B cell (primary cell): ENCODE results near the gene OR52H1. TPM values are rescaled to one million over a fixed set of nuclear protein-coding genes. Genes with fewer than 3 reads are reported as not detected.

Source experiments
- ATAC-seq: fragments of 200-7000 bp; cut with Tn5 transposase; one replicate; pipeline ENCODE4 v1.10.0; 2021; ENCODE audit warnings: low read depth, mild to moderate bottlenecking, moderate number of reproducible peaks, moderate library complexity
- CTCF ChIA-PET: fragments of 350-600 bp; sonication (Branson Sonifier 250); formaldehyde crosslinking; loops from one replicate; lab custom pipeline; 2021; ENCODE audit warnings: antibody characterized with exemption, inconsistent platforms; lab: Charles Lee
- POLR2A ChIA-PET: fragments of 350-600 bp; sonication (Branson Sonifier 250); formaldehyde crosslinking; loops from one replicate; lab custom pipeline; 2021; ENCODE audit warnings: antibody characterized with exemption; lab: Charles Lee
- DNase-seq: peaks from one replicate; pipeline ENCODE4 v3.0.0; 2013
- H2AFZ ChIP-seq: 2 replicates; pipeline ENCODE4 v1.6.1; 2012; ENCODE audit warnings: mild to moderate bottlenecking, low read depth, low read length; ENCODE audit not compliant: insufficient read depth, poor library complexity, severe bottlenecking
- H3K27ac ChIP-seq, 2 donors: 1 replicate in 1 of 2; 2 replicates in 1 of 2; pipeline ENCODE4 v1.5.1; 2012 to 2013; ENCODE audit warnings: low read length in 2 of 2, mild to moderate bottlenecking in 2 of 2, moderate library complexity in 1 of 2
- H3K27me3 ChIP-seq, 4 experiments: fragments of 200-600 bp in 1 of 4; sonication (generic) in 1 of 4; replicated peaks in 1 of 4; 1 replicate in 2 of 4; 2 replicates in 2 of 4; pipeline versions ENCODE4 v1.6.1 to v1.7.0; 2013 to 2016; ENCODE audit warnings: low read length in 3 of 4, mild to moderate bottlenecking in 2 of 4, mixed read lengths in 1 of 4, moderate library complexity in 1 of 4; ENCODE audit not compliant: insufficient read depth in 4 of 4, control insufficient read depth in 3 of 4; ENCODE audit errors: control extremely low read depth in 1 of 4
- H3K36me3 ChIP-seq, 2 experiments: replicated peaks in 1 of 2; 1 replicate in 1 of 2; 2 replicates in 1 of 2; pipeline versions ENCODE4 v1.6.1 to v1.7.1; 2013; ENCODE audit warnings: low read length in 1 of 2; ENCODE audit not compliant: insufficient read depth in 2 of 2, control insufficient read depth in 1 of 2; ENCODE audit errors: control extremely low read depth in 1 of 2, extremely low read depth in 1 of 2
- H3K4me1 ChIP-seq, 2 donors: fragments of 200-600 bp in 1 of 2; sonication (generic) in 1 of 2; 1 replicate in 1 of 2; 2 replicates in 1 of 2; pipeline versions ENCODE4 v1.5.1 to v1.6.1; 2013 to 2017; ENCODE audit warnings: low read length in 2 of 2; ENCODE audit not compliant: control insufficient read depth in 2 of 2, insufficient read depth in 2 of 2
- H3K4me2 ChIP-seq: replicated peaks from 2 replicates; pipeline ENCODE3; 2012; ENCODE audit warnings: mild to moderate bottlenecking, low read depth, low read length; ENCODE audit not compliant: poor library complexity, severe bottlenecking
- H3K4me3 ChIP-seq, 5 experiments: fragments of 200-600 bp in 1 of 5; sonication (generic) in 1 of 5; 1 replicate in 3 of 5; 2 replicates in 2 of 5; pipeline versions ENCODE4 v1.5.1 to v1.7.0; 2011 to 2016; ENCODE audit warnings: low read length in 4 of 5, mild to moderate bottlenecking in 4 of 5, low read depth in 2 of 5, control low read depth in 1 of 5, moderate library complexity in 1 of 5; ENCODE audit not compliant: insufficient read depth in 1 of 5; ENCODE audit errors: control extremely low read depth in 1 of 5, extremely low read depth in 1 of 5
- H3K79me2 ChIP-seq: fragments of 200-600 bp; sonication (generic); one replicate; pipeline ENCODE4 v1.6.0; 2016; ENCODE audit warnings: low read length; ENCODE audit not compliant: control insufficient read depth, insufficient read depth
- H3K9ac ChIP-seq: fragments of 200-600 bp; sonication (generic); 2 replicates; pipeline ENCODE4 v1.6.1; 2017; ENCODE audit warnings: mild to moderate bottlenecking, low read length, moderate library complexity
- H3K9me3 ChIP-seq, 3 donors: one replicate each; pipeline versions ENCODE4 v1.6.1 to v1.7.1; 2013; ENCODE audit warnings: low read length in 2 of 3; ENCODE audit not compliant: control insufficient read depth in 2 of 3, insufficient read depth in 1 of 3; ENCODE audit errors: control extremely low read depth in 1 of 3
- H4K20me1 ChIP-seq: 2 replicates; pipeline ENCODE4 v1.6.0; 2012; ENCODE audit warnings: mild to moderate bottlenecking, low read length; ENCODE audit not compliant: insufficient read depth, control insufficient read depth, poor library complexity, severe bottlenecking
- H3K27ac Mint-ChIP-seq: one replicate; pipeline ENCODE4 v1.8.0; 2021; ENCODE audit warnings: mixed read lengths
- H3K27me3 Mint-ChIP-seq: one replicate; pipeline ENCODE4 v1.8.0; 2021; ENCODE audit warnings: mixed read lengths
- H3K4me1 Mint-ChIP-seq: one replicate; pipeline ENCODE4 v1.8.0; 2021; ENCODE audit warnings: mixed read lengths
- H3K4me3 Mint-ChIP-seq: one replicate; pipeline ENCODE4 v1.8.0; 2021; ENCODE audit warnings: mixed read lengths
- H3K9me3 Mint-ChIP-seq: one replicate; pipeline ENCODE4 v1.8.0; 2022; ENCODE audit warnings: mixed read lengths; ENCODE audit not compliant: insufficient read depth
- CTCF ChIP-seq: fragments of 200-600 bp; IDR thresholded peaks from one replicate; pipeline ENCODE4 v1.8.0; 2022; ENCODE audit warnings: antibody characterized with exemption, mild to moderate bottlenecking
- EZH2 ChIP-seq: IDR thresholded peaks from 2 replicates; pipeline ENCODE4 v1.6.1; 2012; ENCODE audit warnings: borderline replicate concordance, low read depth, mild to moderate bottlenecking, moderate library complexity, low read length; ENCODE audit not compliant: insufficient read depth, poor library complexity, severe bottlenecking
- WGBS: methylation state at CpG from one replicate; pipeline ENCODE4 v1.1.5; 2013; ENCODE audit warnings: missing lambda C conversion rate; ENCODE audit not compliant: insufficient coverage; 5-methylcytosine and 5-hydroxymethylcytosine counted together
- intact Hi-C: fragments of 100-400 bp; cut with micrococcal nuclease; formaldehyde crosslinking; loops from one replicate; pipeline ENCODE4 v1.10.0; 2022
- polyA plus RNA-seq: library from polyadenylated mRNA; depleted of rRNA; stranded (reverse); fragments of >200 nt; gene quantifications from 2 replicates; pipeline ENCODE4 v1.2.3, GENCODE V29; 2012
- total RNA-seq, 2 donors: library from RNA; stranded (reverse); fragments of 120-200 nt in 1 of 2; gene quantifications; 1 replicate in 1 of 2; 2 replicates in 1 of 2; pipeline versions ENCODE4 v1.2.3 to v1.2.4, GENCODE V29; 2013 to 2022

OR52H1 gene
- total and polyA plus RNA-seq, 2 donors (not counting 1 experiment from before 2014, with no cell fraction given) = 0.15 to 0.37 TPM

GRCh38 chr11:5500393-5500801 lies 47.9 kb downstream of the OR52H1 start:
- H3K4me1 ChIP-seq = no peaks in the 10 kb centered on the region
- H3K79me2 ChIP-seq = no peaks in the 10 kb centered on the region
- no peak overlapping the region for H3K4me2 ChIP-seq
- ATAC-seq (no peak), DNase-seq (no peak)
- intact Hi-C loops = no loop called here
- WGBS = 72% methylated on average over 5 of the region's 6 CpGs
- H3K9me3 ChIP-seq = no peaks in the 10 kb centered on the region
- ChIA-PET CTCF (no interaction called here), POLR2A (no interaction called here)
- peaks cover 14% of the 10 kb centered on the region for H3K27me3 Mint-ChIP-seq
- H3K9me3 Mint-ChIP-seq = no peaks in the 10 kb centered on the region
- TF ChIP-seq EZH2 = no peak
- TF ChIP-seq CTCF = no peak
- no peaks in the 10 kb centered on the region for H3K4me1 Mint-ChIP-seq
- no peak overlapping the region for H3K27ac ChIP-seq
- H3K27ac Mint-ChIP-seq = no peak overlapping the region
- H2AFZ ChIP-seq = no peak overlapping the region
- no peaks in the 10 kb centered on the region for H3K27me3 ChIP-seq
- no peaks in the 10 kb centered on the region for H3K36me3 ChIP-seq
- no peak overlapping the region for H3K9ac ChIP-seq
- H3K4me3 Mint-ChIP-seq = no peak overlapping the region
- H4K20me1 ChIP-seq = no peaks in the 10 kb centered on the region
- no peak overlapping the region for H3K4me3 ChIP-seq

GRCh38 chr11:5499671-5500070 lies 48.7 kb downstream of the OR52H1 start:
- H3K36me3 ChIP-seq = no peaks in the 10 kb centered on the region
- WGBS = 100% methylated on average over 1 of the region's 2 CpGs
- no peak overlapping the region for H3K27ac ChIP-seq
- Mint-ChIP-seq H3K4me1 (no peaks in the 10 kb centered on the region), H3K27ac (no peak overlapping the region), H3K9me3 (no peaks in the 10 kb centered on the region), H3K4me3 (no peak overlapping the region), H3K27me3 (peaks cover 14% of the 10 kb centered on the region)
- ATAC-seq = no peak
- intact Hi-C loops = no loop called here
- DNase-seq = no peak
- no peak overlapping the region for H2AFZ ChIP-seq
- ChIA-PET POLR2A (no interaction called here), CTCF (no interaction called here)
- H3K4me3 ChIP-seq = no peak overlapping the region
- H3K27me3 ChIP-seq = no peaks in the 10 kb centered on the region
- no peaks in the 10 kb centered on the region for H3K79me2 ChIP-seq
- H3K4me2 ChIP-seq = no peak overlapping the region
- no peaks in the 10 kb centered on the region for H3K4me1 ChIP-seq
- no peak for TF ChIP-seq CTCF
- no peak for TF ChIP-seq EZH2
- H4K20me1 ChIP-seq = no peaks in the 10 kb centered on the region
- H3K9me3 ChIP-seq = no peaks in the 10 kb centered on the region
- H3K9ac ChIP-seq = no peak overlapping the region

Other genes starting within 250 kb of the OR52H1 start
- gene OR51B4, start 246.6 kb downstream of the OR52H1 start, total RNA-seq = not detected in 2 replicates
- 0.21 TPM in 1 of 2 replicates, not detected in the other for gene OR51B4, start 246.6 kb downstream of the OR52H1 start, polyA plus RNA-seq
- gene OR51B2, start 224.2 kb downstream of the OR52H1 start, total RNA-seq = not detected in 2 replicates
- not detected in 2 replicates for gene OR51B2, start 224.2 kb downstream of the OR52H1 start, polyA plus RNA-seq
- 0.66 and 0.67 TPM in 2 replicates for gene OR51B5, start 205.0 kb downstream of the OR52H1 start, total RNA-seq
- gene OR51B5, start 205.0 kb downstream of the OR52H1 start, polyA plus RNA-seq = not detected in 2 replicates
- not detected in 2 replicates for gene OR51B6, start 197.0 kb downstream of the OR52H1 start, total RNA-seq
- gene OR51B6, start 197.0 kb downstream of the OR52H1 start, polyA plus RNA-seq = not detected in 2 replicates
- gene OR51M1, start 164.7 kb downstream of the OR52H1 start, total RNA-seq = not detected in 2 replicates
- gene OR51M1, start 164.7 kb downstream of the OR52H1 start, polyA plus RNA-seq = not detected in 2 replicates
- not detected in 2 replicates for gene OR51Q1, start 126.4 kb downstream of the OR52H1 start, total RNA-seq
- gene OR51Q1, start 126.4 kb downstream of the OR52H1 start, polyA plus RNA-seq = not detected in 2 replicates
- not detected in 2 replicates for gene OR51I1, start 107.0 kb downstream of the OR52H1 start, total RNA-seq
- 0.30 and 0.31 TPM in 2 replicates for gene OR51I1, start 107.0 kb downstream of the OR52H1 start, polyA plus RNA-seq
- gene OR51I2, start 99.2 kb downstream of the OR52H1 start, total RNA-seq = not detected in 2 replicates
- gene OR51I2, start 99.2 kb downstream of the OR52H1 start, polyA plus RNA-seq = not detected in 2 replicates
- not detected in 2 replicates for gene OR52D1, start 59.9 kb downstream of the OR52H1 start, total RNA-seq
- not detected in 2 replicates for gene OR52D1, start 59.9 kb downstream of the OR52H1 start, polyA plus RNA-seq
- 0.46 and 0.59 TPM in 2 replicates for gene UBQLN3, start 38.6 kb downstream of the OR52H1 start, total RNA-seq
- not detected in 2 replicates for gene UBQLN3, start 38.6 kb downstream of the OR52H1 start, polyA plus RNA-seq
- gene UBQLNL, start 31.8 kb downstream of the OR52H1 start, total RNA-seq = 1.3 and 1.4 TPM in 2 replicates
- 1.8 and 1.9 TPM in 2 replicates for gene UBQLNL, start 31.8 kb downstream of the OR52H1 start, polyA plus RNA-seq
- gene OR52B6, start 32.3 kb upstream of the OR52H1 start, total RNA-seq = not detected in 2 replicates
- gene OR52B6, start 32.3 kb upstream of the OR52H1 start, polyA plus RNA-seq = not detected in 2 replicates
- gene TRIM6, start 48.1 kb upstream of the OR52H1 start, total RNA-seq = 0.10 TPM in 1 of 2 replicates, not detected in the other
- not detected in 2 replicates for gene TRIM6, start 48.1 kb upstream of the OR52H1 start, polyA plus RNA-seq
- gene TRIM34, start 76.5 kb upstream of the OR52H1 start, total RNA-seq = 24.1 and 29.1 TPM in 2 replicates
- gene TRIM34, start 76.5 kb upstream of the OR52H1 start, polyA plus RNA-seq = 19.9 and 21.9 TPM in 2 replicates
- gene TRIM5, start 136.5 kb upstream of the OR52H1 start, total RNA-seq = 35.2 and 39.5 TPM in 2 replicates
- 10.1 and 10.4 TPM in 2 replicates for gene TRIM5, start 136.5 kb upstream of the OR52H1 start, polyA plus RNA-seq
- gene TRIM22, start 141.2 kb upstream of the OR52H1 start, total RNA-seq = 370 and 388 TPM in 2 replicates
- 255 and 367 TPM in 2 replicates for gene TRIM22, start 141.2 kb upstream of the OR52H1 start, polyA plus RNA-seq
- gene OR56B1, start 187.9 kb upstream of the OR52H1 start, total RNA-seq = 1.2 and 1.4 TPM in 2 replicates
- 0.36 and 0.61 TPM in 2 replicates for gene OR56B1, start 187.9 kb upstream of the OR52H1 start, polyA plus RNA-seq
- 2.1 TPM in 2 replicates for gene OR52N4, start 205.7 kb upstream of the OR52H1 start, total RNA-seq
- gene OR52N4, start 205.7 kb upstream of the OR52H1 start, polyA plus RNA-seq = 10.3 and 12.2 TPM in 2 replicates
- gene OR52N5, start 234.8 kb upstream of the OR52H1 start, total RNA-seq = not detected in 2 replicates
- not detected in 2 replicates for gene OR52N5, start 234.8 kb upstream of the OR52H1 start, polyA plus RNA-seq
- gene OR52N1, start 242.7 kb upstream of the OR52H1 start, total RNA-seq = not detected in 2 replicates
- gene OR52N1, start 242.7 kb upstream of the OR52H1 start, polyA plus RNA-seq = not detected in 2 replicates